ENCODE measurements around the gene TBX18. TPM values are rescaled to one million over a fixed set of nuclear protein-coding genes. Genes with fewer than 3 reads are reported as not detected.

TBX18 gene
- under 1 TPM; 0.57 to 0.89 TPM for polyA plus RNA-seq

DNA sequence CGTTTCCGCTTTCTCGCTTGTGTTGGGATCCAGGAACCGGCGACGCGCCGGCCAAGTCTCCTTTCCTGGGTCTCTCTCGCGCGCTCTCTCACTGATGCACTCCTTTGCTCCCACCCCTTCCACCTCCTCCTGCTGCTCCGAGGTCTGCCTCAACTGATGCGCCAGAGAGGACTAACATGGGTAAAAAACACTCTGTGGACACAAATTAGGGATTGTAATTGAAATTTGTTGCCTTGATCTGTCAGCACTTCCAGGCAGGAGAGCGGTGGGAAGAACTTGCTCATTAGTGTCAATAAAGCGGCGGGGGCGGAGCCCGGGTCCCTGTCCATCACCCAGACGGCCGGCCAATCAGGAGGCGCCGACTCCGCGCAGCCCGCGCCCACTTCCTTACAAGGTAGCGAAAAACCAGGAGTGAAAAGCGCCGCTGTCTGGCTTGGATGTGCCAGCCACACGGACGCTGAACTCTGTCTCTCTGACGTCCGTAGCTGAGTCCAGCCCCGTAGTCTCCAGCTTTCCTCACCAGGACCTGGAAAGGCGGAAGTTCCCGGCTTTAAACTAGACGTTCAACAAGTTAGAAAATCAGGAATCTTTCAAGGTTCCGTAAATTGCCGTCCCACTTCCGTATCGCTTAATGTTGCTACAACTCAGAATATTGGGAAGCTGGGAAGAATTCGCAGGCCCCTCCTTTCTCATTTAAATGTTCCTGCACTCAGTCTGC lies at the start of gene TBX18:
Gene TBX18, minus strand, starts transcription at position 267 of the 718 bp plus-strand sequence. CDS start 417 bp downstream, outside the sequence.
- Histone ChIP-seq H3K9me3 (ENCODE audit: control insufficient read depth in 2 of 2, insufficient read depth in 1 of 2, low read depth in 1 of 2, low read length in 1 of 2) (peaks cover 11 to 35% of the 10 kb centered on the region in 2 donors), H3K4me3 (ENCODE audit: low read depth in 1 of 2, low read length in 2 of 2) (peak within 1 kb of the TSS; percentile 36 to 39), H3K36me3 (ENCODE audit: control insufficient read depth in 2 of 2, insufficient read depth in 2 of 2, low read length in 1 of 2) (no peaks in the 10 kb centered on the region), H3K4me1 (ENCODE audit: control insufficient read depth in 2 of 2, insufficient read depth in 2 of 2, low read length in 1 of 2) (no peaks in the 10 kb centered on the region), H3K27me3 (ENCODE audit: control insufficient read depth in 1 of 2, insufficient read depth in 2 of 2, low read length in 2 of 2) (peaks cover 2 to 38% of the 10 kb centered on the region in 2 donors), H3K27ac (ENCODE audit: low read depth in 2 of 2, low read length in 1 of 2) (peak within 1 kb of the TSS; percentile 70 to 73)
- 2 to 5% methylated on average over 42 of the region's 42 CpGs for whole genome bisulfite sequencing, 2 donors

DNA sequence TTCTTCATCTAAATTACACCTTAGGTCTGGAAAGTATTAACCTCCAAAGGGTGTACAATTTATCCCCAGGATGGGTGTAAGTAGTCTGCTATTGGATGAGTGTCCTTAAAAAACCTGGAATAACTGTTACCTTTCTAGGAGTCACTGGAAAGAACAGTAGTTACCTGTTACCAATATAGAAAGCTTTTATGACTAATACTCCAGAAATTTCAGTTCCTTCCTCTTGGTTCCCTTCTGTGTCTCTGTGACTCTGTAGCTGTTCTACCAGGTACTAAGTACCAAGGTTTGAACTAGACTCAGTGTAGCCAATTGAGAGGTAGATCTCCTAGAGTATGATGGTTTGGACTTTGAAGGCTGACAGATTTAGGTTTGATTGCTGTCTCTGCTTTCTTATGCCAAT lies 47.0 kb upstream of the TBX18 start:
- no peaks in the 10 kb centered on the region for H3K4me1 ChIP-seq (ENCODE audit: control insufficient read depth in 2 of 2, insufficient read depth in 2 of 2, low read length in 1 of 2)
- H3K27ac ChIP-seq (ENCODE audit: low read depth in 2 of 2, low read length in 1 of 2) = no peak overlapping the region
- H3K27me3 ChIP-seq (ENCODE audit: control insufficient read depth in 1 of 2, insufficient read depth in 2 of 2, low read length in 2 of 2) = no peaks in the 10 kb centered on the region
- no peak overlapping the region for H3K4me3 ChIP-seq (ENCODE audit: low read depth in 1 of 2, low read length in 2 of 2)
- H3K36me3 ChIP-seq (ENCODE audit: control insufficient read depth in 2 of 2, insufficient read depth in 2 of 2, low read length in 1 of 2) = no peaks in the 10 kb centered on the region
- H3K9me3 ChIP-seq (ENCODE audit: control insufficient read depth in 2 of 2, insufficient read depth in 1 of 2, low read depth in 1 of 2, low read length in 1 of 2) = no peaks in the 10 kb centered on the region

DNA sequence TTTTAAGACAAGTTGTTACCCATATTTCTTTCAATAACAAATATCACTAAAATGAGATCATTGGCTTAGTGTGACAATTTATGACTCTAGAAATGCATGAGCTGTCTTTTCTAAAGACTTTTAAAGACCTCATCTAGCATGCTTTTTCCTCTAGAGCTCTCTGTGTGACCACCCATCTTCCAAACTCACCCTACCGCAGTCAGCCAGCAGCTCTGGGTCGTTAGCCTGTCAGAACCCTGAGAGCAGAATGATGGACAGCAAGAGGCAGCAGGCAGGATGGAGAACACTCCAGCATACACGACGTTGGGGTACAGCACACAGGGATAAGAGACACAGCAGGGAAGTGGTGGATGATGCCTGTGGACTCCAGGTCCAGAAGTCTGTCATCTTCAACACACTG lies 45.1 kb upstream of the TBX18 start:
- H3K27ac ChIP-seq (ENCODE audit: low read depth in 2 of 2, low read length in 1 of 2) = no peak overlapping the region
- no peaks in the 10 kb centered on the region for H3K36me3 ChIP-seq (ENCODE audit: control insufficient read depth in 2 of 2, insufficient read depth in 2 of 2, low read length in 1 of 2)
- H3K27me3 ChIP-seq (ENCODE audit: control insufficient read depth in 1 of 2, insufficient read depth in 2 of 2, low read length in 2 of 2) = no peaks in the 10 kb centered on the region
- WGBS, 2 donors = 22 to 27% methylated on average over 4 of the region's 4 CpGs
- H3K4me1 ChIP-seq (ENCODE audit: control insufficient read depth in 2 of 2, insufficient read depth in 2 of 2, low read length in 1 of 2) = no peaks in the 10 kb centered on the region
- H3K4me3 ChIP-seq (ENCODE audit: low read depth in 1 of 2, low read length in 2 of 2) = no peak overlapping the region
- no peaks in the 10 kb centered on the region for H3K9me3 ChIP-seq (ENCODE audit: control insufficient read depth in 2 of 2, insufficient read depth in 1 of 2, low read depth in 1 of 2, low read length in 1 of 2)

DNA sequence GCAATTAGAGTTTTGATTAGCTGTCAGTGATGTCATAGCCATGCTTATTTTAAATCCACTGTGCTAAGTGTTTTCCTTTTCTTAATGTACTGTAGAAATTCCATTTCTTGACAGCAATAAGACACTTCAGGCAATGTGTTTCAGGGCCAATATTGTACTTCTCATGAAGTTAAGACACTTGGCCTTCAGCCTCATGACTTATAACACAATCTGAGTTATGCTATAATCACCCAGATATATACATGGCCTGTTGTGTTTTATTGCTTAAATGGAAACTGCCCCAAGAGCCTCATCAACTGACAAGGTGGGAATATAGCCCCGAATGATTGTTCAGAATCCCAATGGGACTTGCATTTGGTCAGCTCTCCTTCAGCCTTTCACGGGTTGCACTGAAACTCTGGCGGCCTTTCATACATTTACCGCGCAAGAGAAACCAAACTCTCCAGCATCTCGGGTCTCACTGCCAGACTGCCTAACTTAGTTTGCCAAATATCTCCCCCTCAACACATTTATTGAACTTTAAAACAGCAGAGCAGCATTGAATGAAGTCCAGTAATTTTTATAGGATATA lies 44.2 kb upstream of the TBX18 start:
- no peak overlapping the region for H3K27ac ChIP-seq (ENCODE audit: low read depth in 2 of 2, low read length in 1 of 2)
- no peaks in the 10 kb centered on the region for H3K27me3 ChIP-seq (ENCODE audit: control insufficient read depth in 1 of 2, insufficient read depth in 2 of 2, low read length in 2 of 2)
- 76 to 79% methylated on average over 6 of the region's 6 CpGs for WGBS, 2 donors
- no peaks in the 10 kb centered on the region for H3K4me1 ChIP-seq (ENCODE audit: control insufficient read depth in 2 of 2, insufficient read depth in 2 of 2, low read length in 1 of 2)
- no peak overlapping the region for H3K4me3 ChIP-seq (ENCODE audit: low read depth in 1 of 2, low read length in 2 of 2)
- H3K9me3 ChIP-seq (ENCODE audit: control insufficient read depth in 2 of 2, insufficient read depth in 1 of 2, low read depth in 1 of 2, low read length in 1 of 2) = no peaks in the 10 kb centered on the region
- H3K36me3 ChIP-seq (ENCODE audit: control insufficient read depth in 2 of 2, insufficient read depth in 2 of 2, low read length in 1 of 2) = no peaks in the 10 kb centered on the region

DNA sequence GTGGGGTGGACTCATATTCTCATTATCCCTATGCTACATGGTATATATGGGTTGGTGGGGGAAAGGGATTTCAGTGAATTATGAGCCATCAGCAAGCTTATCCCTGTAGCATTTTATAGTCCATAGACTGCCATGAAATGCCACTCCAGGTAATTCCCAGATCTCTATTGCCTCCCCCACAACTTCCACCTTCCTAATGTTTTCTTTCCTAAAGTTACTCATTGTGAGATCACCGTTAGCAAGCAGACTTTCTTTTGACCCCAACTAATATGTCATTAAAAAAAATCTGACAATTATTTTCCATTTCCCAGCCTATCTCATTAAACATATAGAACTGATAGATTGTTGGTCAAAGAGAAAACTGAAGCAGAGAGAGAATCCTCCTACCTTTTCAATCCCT lies 40.7 kb upstream of the TBX18 start:
- Histone ChIP-seq H3K9me3 (ENCODE audit: control insufficient read depth in 2 of 2, insufficient read depth in 1 of 2, low read depth in 1 of 2, low read length in 1 of 2) (no peaks in the 10 kb centered on the region), H3K27ac (ENCODE audit: low read depth in 2 of 2, low read length in 1 of 2) (no peak overlapping the region), H3K4me1 (ENCODE audit: control insufficient read depth in 2 of 2, insufficient read depth in 2 of 2, low read length in 1 of 2) (no peaks in the 10 kb centered on the region), H3K36me3 (ENCODE audit: control insufficient read depth in 2 of 2, insufficient read depth in 2 of 2, low read length in 1 of 2) (no peaks in the 10 kb centered on the region), H3K27me3 (ENCODE audit: control insufficient read depth in 1 of 2, insufficient read depth in 2 of 2, low read length in 2 of 2) (no peaks in the 10 kb centered on the region), H3K4me3 (ENCODE audit: low read depth in 1 of 2, low read length in 2 of 2) (no peak overlapping the region)
- WGBS, 2 donors = 60 to 63% methylated on average over 1 of the region's 1 CpG

DNA sequence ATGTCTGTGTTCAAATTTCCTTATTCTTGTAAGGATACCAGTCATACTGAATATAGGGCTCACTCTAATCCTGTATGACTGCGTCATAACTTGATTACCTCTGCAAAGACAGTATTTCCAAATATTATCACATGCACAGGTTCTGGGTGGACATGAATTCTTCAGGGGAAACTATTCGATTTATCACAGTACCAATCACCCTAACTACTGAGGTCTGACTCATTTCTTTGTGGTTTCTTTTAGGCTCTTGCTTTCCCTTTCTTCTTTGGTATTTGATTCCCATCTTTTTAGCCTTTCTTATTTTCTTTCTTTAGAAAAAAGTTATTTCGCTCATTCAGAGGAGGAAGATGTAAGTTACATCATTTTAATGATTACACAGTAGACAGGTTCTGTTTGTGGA lies 40.3 kb upstream of the TBX18 start:
- Histone ChIP-seq H3K27ac (ENCODE audit: low read depth in 2 of 2, low read length in 1 of 2) (no peak overlapping the region), H3K9me3 (ENCODE audit: control insufficient read depth in 2 of 2, insufficient read depth in 1 of 2, low read depth in 1 of 2, low read length in 1 of 2) (no peaks in the 10 kb centered on the region), H3K4me1 (ENCODE audit: control insufficient read depth in 2 of 2, insufficient read depth in 2 of 2, low read length in 1 of 2) (no peaks in the 10 kb centered on the region), H3K4me3 (ENCODE audit: low read depth in 1 of 2, low read length in 2 of 2) (no peak overlapping the region), H3K27me3 (ENCODE audit: control insufficient read depth in 1 of 2, insufficient read depth in 2 of 2, low read length in 2 of 2) (no peaks in the 10 kb centered on the region), H3K36me3 (ENCODE audit: control insufficient read depth in 2 of 2, insufficient read depth in 2 of 2, low read length in 1 of 2) (no peaks in the 10 kb centered on the region)
- WGBS, 2 donors = 78 to 81% methylated on average over 3 of the region's 3 CpGs

DNA sequence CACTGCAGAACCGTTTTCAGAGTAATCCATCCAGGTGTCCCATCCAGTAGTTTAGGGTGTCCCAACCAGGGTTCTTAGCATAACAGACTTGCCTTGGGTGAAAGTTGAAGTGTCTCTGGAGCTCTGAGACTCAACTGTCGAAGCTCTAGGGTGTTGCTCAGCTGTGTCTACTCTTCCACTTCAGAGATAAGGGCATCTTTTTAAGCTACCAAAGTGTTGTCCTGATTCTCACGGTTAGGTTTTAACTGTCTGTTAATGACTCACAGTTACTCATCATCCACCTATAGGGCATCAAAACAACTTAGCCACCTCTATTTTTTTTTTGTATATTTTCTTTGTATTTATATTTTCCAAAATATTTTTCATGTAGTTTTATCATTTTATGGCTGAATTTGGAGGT lies 36.9 kb upstream of the TBX18 start:
- Histone ChIP-seq H3K9me3 (ENCODE audit: control insufficient read depth in 2 of 2, insufficient read depth in 1 of 2, low read depth in 1 of 2, low read length in 1 of 2) (no peaks in the 10 kb centered on the region), H3K4me3 (ENCODE audit: low read depth in 1 of 2, low read length in 2 of 2) (no peak overlapping the region), H3K27me3 (ENCODE audit: control insufficient read depth in 1 of 2, insufficient read depth in 2 of 2, low read length in 2 of 2) (no peaks in the 10 kb centered on the region), H3K4me1 (ENCODE audit: control insufficient read depth in 2 of 2, insufficient read depth in 2 of 2, low read length in 1 of 2) (no peaks in the 10 kb centered on the region), H3K27ac (ENCODE audit: low read depth in 2 of 2, low read length in 1 of 2) (no peak overlapping the region), H3K36me3 (ENCODE audit: control insufficient read depth in 2 of 2, insufficient read depth in 2 of 2, low read length in 1 of 2) (no peaks in the 10 kb centered on the region)
- WGBS, 2 donors = 56 to 63% methylated on average over 3 of the region's 3 CpGs

DNA sequence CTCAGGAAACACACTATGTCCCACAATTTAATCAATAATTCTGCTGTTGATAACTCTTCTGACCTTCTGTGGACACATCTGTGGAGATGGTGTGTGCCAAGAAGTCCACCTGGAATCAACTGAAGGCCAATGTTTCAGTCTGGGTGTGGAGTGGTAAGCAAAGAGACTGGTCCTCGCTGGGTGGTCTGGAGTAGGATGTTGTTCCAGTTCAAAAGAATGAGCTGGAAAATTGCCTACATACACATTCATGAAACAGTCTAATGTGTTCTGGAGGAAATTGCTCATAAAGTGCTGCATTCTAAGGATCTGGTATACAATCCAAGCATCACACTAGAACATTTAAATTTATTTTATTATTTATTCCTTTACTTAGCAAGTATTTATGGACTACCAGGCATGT lies 33.9 kb upstream of the TBX18 start:
- Histone ChIP-seq H3K4me1 (ENCODE audit: control insufficient read depth in 2 of 2, insufficient read depth in 2 of 2, low read length in 1 of 2) (no peaks in the 10 kb centered on the region), H3K36me3 (ENCODE audit: control insufficient read depth in 2 of 2, insufficient read depth in 2 of 2, low read length in 1 of 2) (no peaks in the 10 kb centered on the region), H3K4me3 (ENCODE audit: low read depth in 1 of 2, low read length in 2 of 2) (no peak overlapping the region), H3K27me3 (ENCODE audit: control insufficient read depth in 1 of 2, insufficient read depth in 2 of 2, low read length in 2 of 2) (no peaks in the 10 kb centered on the region), H3K27ac (ENCODE audit: low read depth in 2 of 2, low read length in 1 of 2) (no peak overlapping the region), H3K9me3 (ENCODE audit: control insufficient read depth in 2 of 2, insufficient read depth in 1 of 2, low read depth in 1 of 2, low read length in 1 of 2) (no peaks in the 10 kb centered on the region)
- WGBS, 2 donors = 42 to 50% methylated on average over 1 of the region's 1 CpG

DNA sequence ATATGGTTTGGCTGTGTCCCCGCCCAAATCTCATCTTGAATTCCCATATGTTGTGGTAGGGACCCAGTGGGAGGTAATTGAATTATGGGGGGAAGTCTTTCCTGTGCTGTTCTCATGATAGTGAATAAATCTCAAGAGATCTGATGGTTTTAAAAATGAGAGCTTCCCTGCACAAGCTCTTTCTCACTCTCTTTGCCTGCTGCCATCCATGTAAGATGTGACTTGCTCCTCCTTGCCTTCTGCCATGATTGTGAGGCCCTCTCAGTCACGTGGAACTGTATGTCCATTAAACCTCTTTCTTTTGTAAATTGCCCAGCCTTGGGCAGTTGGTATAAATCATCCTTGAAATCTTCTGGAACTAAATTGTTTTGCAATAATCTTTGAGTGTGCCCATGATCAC lies 31.9 kb upstream of the TBX18 start:
- Histone ChIP-seq H3K4me3 (ENCODE audit: low read depth in 1 of 2, low read length in 2 of 2) (no peak overlapping the region), H3K27ac (ENCODE audit: low read depth in 2 of 2, low read length in 1 of 2) (no peak overlapping the region), H3K36me3 (ENCODE audit: control insufficient read depth in 2 of 2, insufficient read depth in 2 of 2, low read length in 1 of 2) (no peaks in the 10 kb centered on the region), H3K27me3 (ENCODE audit: control insufficient read depth in 1 of 2, insufficient read depth in 2 of 2, low read length in 2 of 2) (no peaks in the 10 kb centered on the region), H3K9me3 (ENCODE audit: control insufficient read depth in 2 of 2, insufficient read depth in 1 of 2, low read depth in 1 of 2, low read length in 1 of 2) (no peaks in the 10 kb centered on the region), H3K4me1 (ENCODE audit: control insufficient read depth in 2 of 2, insufficient read depth in 2 of 2, low read length in 1 of 2) (no peaks in the 10 kb centered on the region)
- 33 to 40% methylated on average over 2 of the region's 2 CpGs for WGBS, 2 donors

DNA sequence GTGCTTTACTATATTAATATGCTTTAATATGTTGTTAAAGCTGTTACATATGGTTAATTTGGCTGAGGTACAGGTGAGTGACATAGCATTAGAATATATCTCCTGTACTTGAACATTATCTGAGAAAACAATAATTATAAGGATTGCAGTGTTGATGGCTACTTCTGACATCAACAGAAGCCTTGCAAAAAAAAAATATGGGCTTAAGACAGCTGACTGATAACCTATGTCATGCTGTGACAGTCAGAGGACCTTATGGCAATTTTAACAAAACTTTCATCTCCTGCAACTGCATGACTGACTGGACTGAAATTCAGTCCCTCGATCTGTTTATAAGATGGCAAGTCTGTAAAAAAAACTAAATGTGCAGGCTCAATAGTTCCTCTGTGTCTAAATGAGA lies 27.5 kb upstream of the TBX18 start:
- Histone ChIP-seq H3K4me3 (ENCODE audit: low read depth in 1 of 2, low read length in 2 of 2) (no peak overlapping the region), H3K27me3 (ENCODE audit: control insufficient read depth in 1 of 2, insufficient read depth in 2 of 2, low read length in 2 of 2) (no peaks in the 10 kb centered on the region), H3K36me3 (ENCODE audit: control insufficient read depth in 2 of 2, insufficient read depth in 2 of 2, low read length in 1 of 2) (no peaks in the 10 kb centered on the region), H3K4me1 (ENCODE audit: control insufficient read depth in 2 of 2, insufficient read depth in 2 of 2, low read length in 1 of 2) (no peaks in the 10 kb centered on the region), H3K27ac (ENCODE audit: low read depth in 2 of 2, low read length in 1 of 2) (no peak overlapping the region), H3K9me3 (ENCODE audit: control insufficient read depth in 2 of 2, insufficient read depth in 1 of 2, low read depth in 1 of 2, low read length in 1 of 2) (no peaks in the 10 kb centered on the region)
- 68 to 86% methylated on average over 1 of the region's 1 CpG for WGBS, 2 donors

Measured in esophagus (tissue), 2 donors.